GM12878 (cell line): ENCODE data around the gene TMPRSS13. TPM values are rescaled to one million over a fixed set of nuclear protein-coding genes. Genes with fewer than 3 reads are reported as not detected.

Source experiments
- ATAC-seq: fragments of 200-7000 bp; cut with Tn5 transposase; 3 replicates; pipeline ENCODE4 v1.9.1; 2020; ENCODE audit warnings: mild to moderate bottlenecking, moderate library complexity
- BruUV-seq: library from RNA; stranded (reverse); fragments of 400-500 nt; replicated peaks from 2 replicates; lab custom pipeline; 2021; lab: Mats Ljungman, UMichigan
- CTCF ChIA-PET: fragments of 300-600 bp; sonication (Branson Sonifier 250); formaldehyde crosslinking; extraction: SDS; loops from one replicate; lab custom pipeline; 2021; ENCODE audit warnings: inconsistent platforms; lab: Yijun Ruan, JAX
- POLR2A ChIA-PET: fragments of 350-600 bp; formaldehyde crosslinking; extraction: SDS; loops from one replicate; lab custom pipeline; 2021; ENCODE audit warnings: inconsistent platforms; lab: Charles Lee
- RAD21 ChIA-PET: fragments of 300-600 bp; sonication (Branson Sonifier 250); formaldehyde crosslinking; loops from one replicate; lab custom pipeline; 2023; ENCODE audit warnings: antibody characterized with exemption; ENCODE audit not compliant: unreplicated experiment; lab: Charles Lee
- SMC1A ChIA-PET: fragments of 300-600 bp; sonication (Branson Sonifier 250); formaldehyde crosslinking; loops from one replicate; lab custom pipeline; 2023; ENCODE audit not compliant: unreplicated experiment, uncharacterized antibody; lab: Charles Lee
- DNase-seq: peaks from one replicate; pipeline ENCODE4 v3.0.0-alpha.2; 2011; ENCODE audit warnings: low read depth, low spot score
- FAIRE-seq: peaks from 3 replicates; lab custom pipeline; 2011; peaks lifted over from hg19 to GRCh38; lab: Jason Lieb, UNC
- H2AFZ ChIP-seq: 2 replicates; pipeline ENCODE4 v1.6.0; 2011; ENCODE audit warnings: low read depth, low read length, control low read depth; ENCODE audit not compliant: control insufficient read depth
- H3K27ac ChIP-seq: 2 replicates; pipeline ENCODE4 v1.5.1; 2011; ENCODE audit warnings: control low read depth; ENCODE audit not compliant: control insufficient read depth, insufficient read depth
- H3K27me3 ChIP-seq, 2 experiments: replicated peaks in 1 of 2; 2 replicates each; pipeline versions ENCODE4 v1.6.0 to v1.6.1; 2011; ENCODE audit warnings: low read length in 1 of 2; ENCODE audit not compliant: control insufficient read depth in 2 of 2, insufficient read depth in 2 of 2
- H3K36me3 ChIP-seq, 2 experiments: 2 replicates each; pipeline ENCODE4 v1.5.1; 2011; ENCODE audit warnings: low read length in 1 of 2; ENCODE audit not compliant: control insufficient read depth in 2 of 2, insufficient read depth in 2 of 2
- H3K4me1 ChIP-seq: 2 replicates; pipeline ENCODE4 v1.6.1; 2011; ENCODE audit warnings: mild to moderate bottlenecking, low read length, moderate library complexity, mixed read lengths; ENCODE audit not compliant: control insufficient read depth, insufficient read depth
- H3K4me2 ChIP-seq: 2 replicates; pipeline ENCODE4 v1.6.0; 2011; ENCODE audit warnings: control low read depth; ENCODE audit not compliant: control insufficient read depth, insufficient read depth
- H3K4me3 ChIP-seq: fragments of 200-600 bp; sonication (generic); 2 replicates; pipeline ENCODE4 v1.5.1; 2016
- H3K79me2 ChIP-seq: 2 replicates; pipeline ENCODE4 v1.6.0; 2011; ENCODE audit warnings: low read length; ENCODE audit not compliant: control insufficient read depth, insufficient read depth
- H3K9ac ChIP-seq: 2 replicates; pipeline ENCODE4 v1.8.0; 2011; ENCODE audit warnings: low read length, control low read depth, mixed read lengths; ENCODE audit not compliant: control insufficient read depth, insufficient read depth
- H3K9me3 ChIP-seq: replicated peaks from 3 replicates; pipeline ENCODE4 v1.5.1; 2011; ENCODE audit warnings: mild to moderate bottlenecking, low read length; ENCODE audit not compliant: control insufficient read depth, insufficient read depth
- H4K20me1 ChIP-seq: 2 replicates; pipeline ENCODE4 v1.6.0; 2011; ENCODE audit not compliant: control insufficient read depth, insufficient read depth
- BMI1 ChIP-seq: fragments of 450-650 bp; IDR thresholded peaks from 2 replicates; pipeline ENCODE4 v1.6.1; 2016; ENCODE audit warnings: mild to moderate bottlenecking, moderate library complexity, borderline replicate concordance
- CBFB ChIP-seq: IDR thresholded peaks from 2 replicates; pipeline ENCODE4 v1.6.1; 2016; ENCODE audit warnings: antibody characterized with exemption, low read depth
- CEBPB ChIP-seq, 2 experiments: fragments of 150-350 bp in 1 of 2; IDR thresholded peaks; 2 replicates each; pipeline ENCODE4 v1.6.1; 2012 to 2014; ENCODE audit warnings: low read depth in 2 of 2, low read length in 2 of 2, borderline replicate concordance in 1 of 2, inconsistent platforms in 1 of 2
- CHD1 ChIP-seq: IDR thresholded peaks from 2 replicates; pipeline ENCODE4 v1.6.1; 2012; ENCODE audit warnings: low read depth, low read length, improper control_type of control experiment
- IKZF2 ChIP-seq, 2 experiments: fragments of 450-650 bp; IDR thresholded peaks; 2 replicates each; pipeline ENCODE4 v1.6.1; 2017; ENCODE audit warnings: mild to moderate bottlenecking in 2 of 2, moderate library complexity in 2 of 2
- JUNB ChIP-seq: IDR thresholded peaks from 2 replicates; pipeline ENCODE4 v1.6.1; 2016; ENCODE audit warnings: antibody characterized with exemption, mild to moderate bottlenecking
- MTA3 ChIP-seq: IDR thresholded peaks from 2 replicates; pipeline ENCODE4 v1.6.1; 2012; ENCODE audit warnings: low read length, inconsistent platforms, borderline replicate concordance
- NR2C1 ChIP-seq: fragments of 450-650 bp; IDR thresholded peaks from 2 replicates; pipeline ENCODE4 v1.6.1; 2017; ENCODE audit warnings: antibody characterized with exemption, mild to moderate bottlenecking, moderate library complexity
- NR2C2 ChIP-seq: IDR thresholded peaks from 2 replicates; pipeline ENCODE4 v1.6.1; 2011; ENCODE audit warnings: borderline replicate concordance, low read depth; ENCODE audit not compliant: control insufficient read depth, insufficient read length
- PAX5 ChIP-seq: IDR thresholded peaks from 2 replicates; pipeline ENCODE4 v1.6.1; 2011; ENCODE audit warnings: low read depth, low read length, borderline replicate concordance
- RBBP5 ChIP-seq: fragments of 200-600 bp; sonication (generic); conservative IDR thresholded peaks from 2 replicates; pipeline ENCODE4 v1.6.1; 2016
- SIX5 ChIP-seq: IDR thresholded peaks from 2 replicates; pipeline ENCODE4 v1.6.1; 2011; ENCODE audit warnings: mild to moderate bottlenecking, low read depth, low read length, moderate library complexity; ENCODE audit not compliant: severe bottlenecking
- STAT1 ChIP-seq: fragments of 450-650 bp; conservative IDR thresholded peaks from 2 replicates; pipeline ENCODE4 v1.6.1; 2014; ENCODE audit warnings: antibody characterized with exemption, mild to moderate bottlenecking
- ZNF622 ChIP-seq: fragments of 450-650 bp; IDR thresholded peaks from 2 replicates; pipeline ENCODE4 v1.6.1; 2017; ENCODE audit warnings: mild to moderate bottlenecking, inconsistent platforms
- WGBS: methylation state at CpG from one replicate; pipeline ENCODE4 v1.1.6; 2016; ENCODE audit warnings: low lambda C conversion rate; ENCODE audit not compliant: insufficient replicate concordance, insufficient coverage; ENCODE audit errors: missing lambda C conversion rate; 5-methylcytosine and 5-hydroxymethylcytosine counted together
- in situ Hi-C: fragments of 300-500 bp; cut with MboI; formaldehyde crosslinking; loops from 9 replicates; pipeline ENCODE4 v1.14.3; 2018; ENCODE audit warnings: mixed read lengths
- intact Hi-C: fragments of 100-400 bp; cut with micrococcal nuclease; formaldehyde crosslinking; loops from one replicate; pipeline ENCODE4 v1.14.2; 2022; ENCODE audit not compliant: unreplicated experiment
- polyA plus RNA-seq, 11 experiments: library from polyadenylated mRNA; depleted of rRNA in 4 of 11; unstranded in 6 of 11; stranded (reverse) in 5 of 11; fragments of >200 nt; fragmentation: Nextera tagmentation in 4 of 11; fragmentation: Illumina TruSeq in 1 of 11; extraction: Ambion mirVana in 4 of 11; extraction: Trizol in 1 of 11; gene quantifications; 1 replicate in 1 of 11; 2 replicates in 10 of 11; pipeline versions ENCODE4 v1.2.1 to v1.2.3, GENCODE V29; 2011 to 2016; ENCODE audit warnings: inconsistent platforms in 2 of 11, missing spikeins in 2 of 11, low read depth in 1 of 11
- total RNA-seq, 4 experiments: library from RNA; depleted of rRNA in 3 of 4; stranded (reverse); fragments of >200 nt in 3 of 4; fragmentation: Illumina TruSeq in 1 of 4; extraction: Trizol in 1 of 4; gene quantifications; 2 replicates each; pipeline versions ENCODE4 v1.2.1 to v1.2.3, GENCODE V29; 2013 to 2021
- TF ChIP-seq, protein P1 (sequence below): fragments of 450-650 bp; IDR thresholded peaks from 2 replicates; pipeline ENCODE4 v1.6.1; 2016; ENCODE audit warnings: mild to moderate bottlenecking, moderate library complexity, borderline replicate concordance

TMPRSS13 gene
- total and polyA plus RNA-seq, 10 of the 15 experiments (the other 5 are each of a cell fraction or from before 2014, with no cell fraction given) = 0.05 to 0.50 (median 0.26) TPM; not detected in 2

DNA sequence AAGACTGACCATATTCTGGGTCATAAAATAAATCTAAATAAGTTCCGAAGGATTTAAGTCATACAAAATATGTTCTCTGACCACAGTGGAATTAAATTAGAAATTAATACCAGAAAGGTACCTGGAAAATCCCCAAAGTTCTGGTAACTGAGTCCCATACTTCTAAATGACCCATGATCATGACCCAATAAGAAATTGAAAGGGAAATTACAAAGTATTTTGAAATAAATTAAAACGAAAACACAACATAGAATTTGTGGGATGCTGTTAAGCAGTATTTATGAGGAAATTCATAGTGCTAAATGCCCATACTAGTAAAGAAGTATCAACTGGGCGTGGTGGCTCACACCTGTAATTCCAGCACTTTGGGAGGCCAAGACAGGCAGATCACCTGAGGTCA is 33.6 kb upstream of the TMPRSS13 start (continued):
- TF ChIP-seq JUNB (no peak), CBFB (no peak), NR2C2 (no peak), SIX5 (no peak), RBBP5 (no peak)
- TF ChIP-seq, protein P1, sequence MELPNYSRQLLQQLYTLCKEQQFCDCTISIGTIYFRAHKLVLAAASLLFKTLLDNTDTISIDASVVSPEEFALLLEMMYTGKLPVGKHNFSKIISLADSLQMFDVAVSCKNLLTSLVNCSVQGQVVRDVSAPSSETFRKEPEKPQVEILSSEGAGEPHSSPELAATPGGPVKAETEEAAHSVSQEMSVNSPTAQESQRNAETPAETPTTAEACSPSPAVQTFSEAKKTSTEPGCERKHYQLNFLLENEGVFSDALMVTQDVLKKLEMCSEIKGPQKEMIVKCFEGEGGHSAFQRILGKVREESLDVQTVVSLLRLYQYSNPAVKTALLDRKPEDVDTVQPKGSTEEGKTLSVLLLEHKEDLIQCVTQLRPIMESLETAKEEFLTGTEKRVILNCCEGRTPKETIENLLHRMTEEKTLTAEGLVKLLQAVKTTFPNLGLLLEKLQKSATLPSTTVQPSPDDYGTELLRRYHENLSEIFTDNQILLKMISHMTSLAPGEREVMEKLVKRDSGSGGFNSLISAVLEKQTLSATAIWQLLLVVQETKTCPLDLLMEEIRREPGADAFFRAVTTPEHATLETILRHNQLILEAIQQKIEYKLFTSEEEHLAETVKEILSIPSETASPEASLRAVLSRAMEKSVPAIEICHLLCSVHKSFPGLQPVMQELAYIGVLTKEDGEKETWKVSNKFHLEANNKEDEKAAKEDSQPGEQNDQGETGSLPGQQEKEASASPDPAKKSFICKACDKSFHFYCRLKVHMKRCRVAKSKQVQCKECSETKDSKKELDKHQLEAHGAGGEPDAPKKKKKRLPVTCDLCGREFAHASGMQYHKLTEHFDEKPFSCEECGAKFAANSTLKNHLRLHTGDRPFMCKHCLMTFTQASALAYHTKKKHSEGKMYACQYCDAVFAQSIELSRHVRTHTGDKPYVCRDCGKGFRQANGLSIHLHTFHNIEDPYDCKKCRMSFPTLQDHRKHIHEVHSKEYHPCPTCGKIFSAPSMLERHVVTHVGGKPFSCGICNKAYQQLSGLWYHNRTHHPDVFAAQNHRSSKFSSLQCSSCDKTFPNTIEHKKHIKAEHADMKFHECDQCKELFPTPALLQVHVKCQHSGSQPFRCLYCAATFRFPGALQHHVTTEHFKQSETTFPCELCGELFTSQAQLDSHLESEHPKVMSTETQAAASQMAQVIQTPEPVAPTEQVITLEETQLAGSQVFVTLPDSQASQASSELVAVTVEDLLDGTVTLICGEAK = no peak
- TF ChIP-seq, all 136 proteins: peak for 0

DNA sequence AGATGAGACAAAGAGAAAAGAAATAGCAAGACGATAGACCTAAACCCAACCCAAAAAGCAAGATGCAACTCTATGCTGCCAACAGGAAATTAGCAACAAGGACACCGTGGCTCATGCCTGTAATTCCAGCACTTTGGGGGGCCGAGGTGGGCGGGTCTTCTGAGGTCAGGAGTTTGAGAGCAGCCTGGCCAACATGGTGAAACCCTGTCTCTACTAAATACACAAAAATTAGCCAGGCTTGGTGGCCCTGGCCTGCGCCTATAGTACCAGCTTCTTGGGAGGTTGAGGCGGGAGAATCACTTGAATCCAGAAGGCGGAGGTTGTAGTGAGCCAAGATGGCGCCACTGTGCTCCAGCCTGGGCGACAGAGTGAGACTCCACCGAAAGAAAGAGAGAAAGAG is 32.7 kb upstream of the TMPRSS13 start:
- DNase-seq (no peak), ATAC-seq (no peak), FAIRE-seq (no peak)
- ChIA-PET RAD21 (interaction anchor here (1.2 to 3.0 kb wide), 3 partner anchors 18 to 91 kb away, joined by 4 to 15 read pairs (median 7); no protein-coding TSS in a partner anchor), SMC1A (interaction anchor here (1.0 to 5.6 kb wide), 4 partner anchors 10 to 18 kb away, joined by 4 to 37 read pairs (median 12); no protein-coding TSS in a partner anchor), CTCF (interaction anchor here (0.7 kb wide), 1 partner anchor 143 kb away, joined by 3 read pairs; no protein-coding TSS in a partner anchor), POLR2A (interaction anchor here (2.5 kb wide), 1 partner anchor 13 kb away, joined by 13 read pairs; no protein-coding TSS in a partner anchor)
- intact Hi-C loops (no loop called here), in situ Hi-C loops (no loop called here)
- Histone ChIP-seq H3K36me3 (no peaks in the 10 kb centered on the region), H3K9ac (no peak overlapping the region), H3K4me3 (no peak overlapping the region), H3K79me2 (no peaks in the 10 kb centered on the region), H3K4me2 (no peak overlapping the region), H4K20me1 (no peaks in the 10 kb centered on the region), H3K27ac (no peak overlapping the region), H3K27me3 (no peaks in the 10 kb centered on the region), H3K9me3 (peaks cover 8% of the 10 kb centered on the region), H3K4me1 (peaks cover 13% of the 10 kb centered on the region), H2AFZ (no peak overlapping the region)
- no peak for TF ChIP-seq MTA3
- TF ChIP-seq CEBPB (IDR thresholded peaks at IDR 0.05; ENCODE audit: borderline replicate concordance in 1 of 2, low read depth in 2 of 2, low read length in 2 of 2) = no peak
- no peak for TF ChIP-seq ZNF622
- TF ChIP-seq CHD1 = no peak
- no peak for TF ChIP-seq IKZF2 (IDR thresholded peaks at IDR 0.05)
- TF ChIP-seq PAX5 = no peak
- TF ChIP-seq STAT1 = no peak
- no peak for TF ChIP-seq BMI1
- TF ChIP-seq NR2C1 = no peak
- WGBS = 85% methylated on average over 10 of the region's 10 CpGs
- BruUV-seq = no TSS peak
